SK-N-SH (cell line): ENCODE results near the gene B4GALNT4. TPM values are rescaled to one million over a fixed set of nuclear protein-coding genes. Genes with fewer than 3 reads are reported as not detected.
"Not testable (repeated sequence)": the region's sequence is repeated elsewhere in the genome, so short reads cannot be mapped to it uniquely, and the experiment has no call there.

Source experiments
- CTCF ChIA-PET: fragments of 300-600, 350-600 bp; formaldehyde crosslinking; extraction: SDS; loops from one replicate; lab custom pipeline; 2021; lab: Yijun Ruan, JAX
- POLR2A ChIA-PET: fragments of 350-600 bp; sonication (Branson Sonifier 250); formaldehyde crosslinking; extraction: SDS; loops from one replicate; lab custom pipeline; 2020; ENCODE audit warnings: antibody characterized with exemption, inconsistent platforms; lab: Yijun Ruan, JAX
- DNase-seq: peaks from one replicate; pipeline ENCODE4 v3.0.0; 2012
- H2AFZ ChIP-seq: fragments of 200-600 bp; sonication (generic); 2 replicates; pipeline ENCODE4 v1.8.1; 2016; ENCODE audit warnings: antibody characterized with exemption, mild to moderate bottlenecking, low read depth
- H3F3A ChIP-seq: fragments of 200-600 bp; sonication (generic); replicated peaks from 2 replicates; pipeline ENCODE3; 2016; ENCODE audit warnings: antibody characterized with exemption, mild to moderate bottlenecking; ENCODE audit not compliant: insufficient read depth
- H3K27ac ChIP-seq, 2 experiments: fragments of 200-500 bp in 1 of 2; fragments of 200-600 bp in 1 of 2; sonication (Bioruptor generic) in 1 of 2; sonication (generic), shearing (Covaris generic) in 1 of 2; 2 replicates each; pipeline versions ENCODE4 v1.5.1 to v1.6.1; 2014 to 2016; ENCODE audit warnings: low read depth in 2 of 2, inconsistent platforms in 1 of 2, low read length in 1 of 2, mild to moderate bottlenecking in 1 of 2, mixed read lengths in 1 of 2
- H3K27me3 ChIP-seq: fragments of 200-600 bp; sonication (generic), shearing (Covaris generic); 2 replicates; pipeline ENCODE4 v1.6.1; 2016; ENCODE audit warnings: mixed run types; ENCODE audit not compliant: insufficient read depth
- H3K36me3 ChIP-seq, 2 experiments: fragments of 200-500 bp in 1 of 2; fragments of 200-600 bp in 1 of 2; sonication (Bioruptor generic) in 1 of 2; sonication (generic) in 1 of 2; replicated peaks in 1 of 2; 2 replicates each; pipeline versions ENCODE3 to v1.5.1; 2014 to 2016; ENCODE audit warnings: low read length in 1 of 2, mild to moderate bottlenecking in 1 of 2; ENCODE audit not compliant: insufficient read depth in 2 of 2, control insufficient read depth in 1 of 2
- H3K4me1 ChIP-seq, 2 experiments: fragments of 200-500 bp in 1 of 2; fragments of 200-600 bp in 1 of 2; sonication (Bioruptor generic) in 1 of 2; sonication (generic), shearing (Covaris generic) in 1 of 2; 2 replicates each; pipeline versions ENCODE4 v1.5.1 to v1.6.1; 2014 to 2016; ENCODE audit warnings: low read depth in 1 of 2, low read length in 1 of 2, mixed run types in 1 of 2; ENCODE audit not compliant: insufficient read depth in 2 of 2, control insufficient read depth in 1 of 2
- H3K4me2 ChIP-seq: fragments of 200-600 bp; sonication (generic), shearing (Covaris generic); 2 replicates; pipeline ENCODE4 v1.6.1; 2017; ENCODE audit warnings: mixed run types
- H3K4me3 ChIP-seq, 2 experiments: fragments of 200-500 bp in 1 of 2; fragments of 200-600 bp in 1 of 2; sonication (Bioruptor generic) in 1 of 2; sonication (generic), shearing (Covaris generic) in 1 of 2; 2 replicates each; pipeline versions ENCODE4 v1.5.1 to v1.8.1; 2014 to 2016; ENCODE audit warnings: low read depth in 2 of 2, inconsistent platforms in 1 of 2, low read length in 1 of 2, mild to moderate bottlenecking in 1 of 2, mixed read lengths in 1 of 2, moderate library complexity in 1 of 2
- H3K79me2 ChIP-seq: fragments of 200-600 bp; sonication (generic); 2 replicates; pipeline ENCODE4 v1.8.1; 2017; ENCODE audit warnings: mild to moderate bottlenecking; ENCODE audit not compliant: insufficient read depth
- H3K9ac ChIP-seq: fragments of 200-600 bp; sonication (generic); 2 replicates; pipeline ENCODE4 v1.6.1; 2017; ENCODE audit warnings: mixed run types
- H3K9me2 ChIP-seq: fragments of 200-600 bp; sonication (generic); 2 replicates; pipeline ENCODE4 v1.6.1; 2017; ENCODE audit warnings: mixed run types
- H3K9me3 ChIP-seq: fragments of 200-600 bp; sonication (generic); 2 replicates; pipeline ENCODE4 v1.6.1; 2017; ENCODE audit warnings: mixed run types, mild to moderate bottlenecking, moderate library complexity
- H4K20me1 ChIP-seq: fragments of 200-600 bp; sonication (generic); 2 replicates; pipeline ENCODE4 v1.6.1; 2017; ENCODE audit warnings: mild to moderate bottlenecking, mixed run types; ENCODE audit not compliant: insufficient read depth
- CHD2 ChIP-seq: fragments of 150-350 bp; IDR thresholded peaks from 2 replicates; pipeline ENCODE4 v1.6.1; 2018; ENCODE audit warnings: low read length; ENCODE audit not compliant: partially characterized antibody
- GABPA ChIP-seq: IDR thresholded peaks from 2 replicates; pipeline ENCODE4 v1.4.0; 2012; ENCODE audit warnings: low read depth, mild to moderate bottlenecking
- JUND ChIP-seq: IDR thresholded peaks from 2 replicates; pipeline ENCODE4 v1.4.0; 2012
- PBX3 ChIP-seq: IDR thresholded peaks from 2 replicates; pipeline ENCODE4; 2012
- RAD21 ChIP-seq: IDR thresholded peaks from 2 replicates; pipeline ENCODE4 v1.6.1; 2012; ENCODE audit warnings: mild to moderate bottlenecking, low read length
- SIN3A ChIP-seq: IDR thresholded peaks from 2 replicates; pipeline ENCODE4 v1.6.1; 2012; ENCODE audit warnings: low read depth, mild to moderate bottlenecking, low read length, moderate library complexity, borderline replicate concordance
- WGBS: methylation state at CpG from one replicate; pipeline ENCODE4 v1.1.6; 2017; ENCODE audit warnings: low lambda C conversion rate; 5-methylcytosine and 5-hydroxymethylcytosine counted together
- polyA plus RNA-seq, 3 experiments: library from polyadenylated mRNA; depleted of rRNA; stranded (reverse); fragments of >200 nt; gene quantifications; 2 replicates each; pipeline ENCODE4 v1.2.3, GENCODE V29; 2012
- TF ChIP-seq, protein P1 (sequence below): fragments of 150-350 bp; IDR thresholded peaks from 2 replicates; pipeline ENCODE4 v1.6.1; 2017; ENCODE audit warnings: antibody characterized with exemption, low read length, low read depth, borderline replicate concordance

Gene B4GALNT4
- polyA plus RNA-seq, 1 of the 3 experiments (the other 2 are of a cell fraction), result 66.7 TPM

- no peak for TF ChIP-seq SIN3A
- no peak for TF ChIP-seq GABPA
- no peak for TF ChIP-seq JUND
- TF ChIP-seq, protein P1, sequence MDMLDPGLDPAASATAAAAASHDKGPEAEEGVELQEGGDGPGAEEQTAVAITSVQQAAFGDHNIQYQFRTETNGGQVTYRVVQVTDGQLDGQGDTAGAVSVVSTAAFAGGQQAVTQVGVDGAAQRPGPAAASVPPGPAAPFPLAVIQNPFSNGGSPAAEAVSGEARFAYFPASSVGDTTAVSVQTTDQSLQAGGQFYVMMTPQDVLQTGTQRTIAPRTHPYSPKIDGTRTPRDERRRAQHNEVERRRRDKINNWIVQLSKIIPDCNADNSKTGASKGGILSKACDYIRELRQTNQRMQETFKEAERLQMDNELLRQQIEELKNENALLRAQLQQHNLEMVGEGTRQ, result no peak
- TF ChIP-seq CHD2, result no peak
- TF ChIP-seq RAD21, result no peak
- TF ChIP-seq PBX3, result no peak
- Histone ChIP-seq H3K4me3 (no peak overlapping the region), H3K27me3 (no peaks in the 10 kb centered on the region), H4K20me1 (no peaks in the 10 kb centered on the region), H3K36me3 (no peaks in the 10 kb centered on the region), H3K4me1 (peaks cover 0 to 4% of the 10 kb centered on the region in 2 experiments; a peak in 1 of 4 replicates), H3K79me2 (peaks cover 8% of the 10 kb centered on the region; the same call in 1 of the 2 replicates), H3K27ac (no peak overlapping the region), H3K4me2 (no peak overlapping the region), H3F3A (no peaks in the 10 kb centered on the region), H3K9me2 (no peaks in the 10 kb centered on the region), H3K9ac (no peak overlapping the region), H3K9me3 (no peaks in the 10 kb centered on the region), H2AFZ (no peak overlapping the region)
- ChIA-PET POLR2A (no interaction called here), CTCF (interaction anchor here (1.6 kb wide), 2 partner anchors 12 to 73 kb away, joined by 3 to 4 read pairs; no protein-coding TSS in a partner anchor)
- peak; percentile 10 for DNase-seq
- 78% methylated on average over 11 of the region's 11 CpGs for WGBS
Observed at GRCh38 chr11:324156-324555, 45.1 kb upstream of the B4GALNT4 start.

DNA sequence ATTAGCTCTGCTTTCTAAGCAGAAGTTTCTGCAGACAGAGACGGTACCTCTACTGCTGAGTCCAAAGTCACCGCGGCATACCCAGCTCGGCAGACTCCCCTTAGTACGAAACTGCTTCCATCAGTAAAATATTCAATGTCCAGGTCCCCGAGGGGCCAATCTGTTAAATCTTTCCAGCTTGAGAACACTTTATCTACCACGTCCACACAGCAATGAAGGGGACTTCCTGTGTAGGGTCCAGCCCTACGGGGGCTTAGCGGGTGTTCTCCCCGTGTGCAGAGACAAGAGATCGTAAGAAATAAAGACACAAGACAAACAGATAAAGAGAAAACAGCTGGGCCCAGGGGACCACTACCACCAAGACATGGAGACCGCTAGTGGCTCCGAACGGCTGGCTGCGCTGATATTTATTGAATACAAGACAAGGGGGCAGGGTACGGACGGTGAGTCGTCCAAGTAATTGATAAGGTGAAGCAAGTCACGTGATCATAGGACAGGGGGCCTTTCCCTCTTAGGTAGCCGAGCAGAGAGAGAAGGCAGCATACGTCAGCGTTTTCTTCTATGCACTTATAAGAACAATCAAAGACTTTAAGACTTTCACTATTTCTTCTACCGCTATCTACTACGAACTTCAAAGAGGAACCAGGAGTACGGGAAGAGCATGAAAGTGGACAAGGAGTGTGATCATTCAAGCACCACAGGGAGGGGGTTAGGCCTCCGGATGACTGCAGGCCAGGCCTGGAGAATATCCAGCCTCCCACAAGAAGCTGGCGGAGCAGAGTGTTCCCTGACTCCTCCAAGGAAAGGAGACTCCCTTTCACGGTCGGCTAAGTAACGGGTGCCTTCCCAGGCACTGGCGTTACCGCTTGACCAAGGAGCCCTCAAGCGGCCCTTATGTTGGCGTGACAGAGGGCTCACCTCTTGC, 44.4 kb upstream of the B4GALNT4 start:
- H3K79me2 ChIP-seq, H3K4me3 ChIP-seq, H3F3A ChIP-seq, H3K9me2 ChIP-seq, H4K20me1 ChIP-seq, DNase-seq, H3K4me2 ChIP-seq, POLR2A ChIA-PET, H3K4me1 ChIP-seq, H3K36me3 ChIP-seq, H3K9ac ChIP-seq, H3K27ac ChIP-seq, H2AFZ ChIP-seq, H3K27me3 ChIP-seq, H3K9me3 ChIP-seq: not testable (repeated sequence)
- 83% methylated on average over 24 of the region's 34 CpGs for WGBS
- CTCF ChIA-PET, result interaction anchor here (1.6 kb wide), 1 partner anchor 74 kb away, joined by 3 read pairs; no protein-coding TSS in a partner anchor
